ENCODE measurements around the gene DIPK1B. TPM values are rescaled to one million over a fixed set of nuclear protein-coding genes. Genes with fewer than 3 reads are reported as not detected.

The DIPK1B gene
- total and polyA plus RNA-seq, 10 of the 15 experiments (the other 5 are each of a cell fraction or from before 2014, with no cell fraction given): 0.08 to 0.28 (median 0.13) TPM; not detected in 3

GRCh38 chr9:136668983-136669790 lies 43.2 kb upstream of the DIPK1B start:
- in situ Hi-C loops (cut with MboI): no loop called here
- DNase-seq (ENCODE audit: low read depth, low spot score) (no peak), ATAC-seq (peak; percentile 9; the same call in 1 of the 3 replicates), FAIRE-seq (no peak)
- ChIA-PET POLR2A (no interaction called here), CTCF (interaction anchor here (0.6 kb wide), 1 partner anchor 34 kb away, joined by 3 read pairs; no protein-coding TSS in a partner anchor), RAD21 (ENCODE audit: unreplicated experiment) (no interaction called here), SMC1A (ENCODE audit: uncharacterized antibody, unreplicated experiment) (no interaction called here)
- no peak overlapping the region for H3K9ac ChIP-seq (ENCODE audit: control insufficient read depth, insufficient read depth, low read length)
- H3K27ac ChIP-seq (ENCODE audit: control insufficient read depth, insufficient read depth): no peak overlapping the region
- no peak overlapping the region for H2AFZ ChIP-seq (ENCODE audit: control insufficient read depth, low read depth, low read length)
- H4K20me1 ChIP-seq (ENCODE audit: control insufficient read depth, insufficient read depth): no peaks in the 10 kb centered on the region
- H3K79me2 ChIP-seq (ENCODE audit: control insufficient read depth, insufficient read depth, low read length): no peaks in the 10 kb centered on the region
- WGBS (ENCODE audit: insufficient coverage, insufficient replicate concordance, low lambda C conversion rate, missing lambda C conversion rate): 45% methylated on average over 23 of the region's 23 CpGs
- intact Hi-C loops (cut with micrococcal nuclease; ENCODE audit: unreplicated experiment): no loop called here
- H3K36me3 ChIP-seq (ENCODE audit: control insufficient read depth in 2 of 2, insufficient read depth in 2 of 2, low read length in 1 of 2): no peaks in the 10 kb centered on the region; a peak in 1 of 4 replicates
- BruUV-seq (replicated peaks): no TSS peak
- H3K9me3 ChIP-seq (replicated peaks; ENCODE audit: control insufficient read depth, insufficient read depth, low read length): no peaks in the 10 kb centered on the region
- peaks cover 2 to 4% of the 10 kb centered on the region in 2 experiments; a peak in 3 of 4 replicates for H3K27me3 ChIP-seq (replicated peaks in 1 of 2; ENCODE audit: control insufficient read depth in 2 of 2, insufficient read depth in 2 of 2, low read length in 1 of 2)
- no peak overlapping the region for H3K4me3 ChIP-seq
- H3K4me1 ChIP-seq (ENCODE audit: control insufficient read depth, insufficient read depth, low read length): no peaks in the 10 kb centered on the region
- H3K4me2 ChIP-seq (ENCODE audit: control insufficient read depth, insufficient read depth): no peak overlapping the region
- TF ChIP-seq, protein P1, sequence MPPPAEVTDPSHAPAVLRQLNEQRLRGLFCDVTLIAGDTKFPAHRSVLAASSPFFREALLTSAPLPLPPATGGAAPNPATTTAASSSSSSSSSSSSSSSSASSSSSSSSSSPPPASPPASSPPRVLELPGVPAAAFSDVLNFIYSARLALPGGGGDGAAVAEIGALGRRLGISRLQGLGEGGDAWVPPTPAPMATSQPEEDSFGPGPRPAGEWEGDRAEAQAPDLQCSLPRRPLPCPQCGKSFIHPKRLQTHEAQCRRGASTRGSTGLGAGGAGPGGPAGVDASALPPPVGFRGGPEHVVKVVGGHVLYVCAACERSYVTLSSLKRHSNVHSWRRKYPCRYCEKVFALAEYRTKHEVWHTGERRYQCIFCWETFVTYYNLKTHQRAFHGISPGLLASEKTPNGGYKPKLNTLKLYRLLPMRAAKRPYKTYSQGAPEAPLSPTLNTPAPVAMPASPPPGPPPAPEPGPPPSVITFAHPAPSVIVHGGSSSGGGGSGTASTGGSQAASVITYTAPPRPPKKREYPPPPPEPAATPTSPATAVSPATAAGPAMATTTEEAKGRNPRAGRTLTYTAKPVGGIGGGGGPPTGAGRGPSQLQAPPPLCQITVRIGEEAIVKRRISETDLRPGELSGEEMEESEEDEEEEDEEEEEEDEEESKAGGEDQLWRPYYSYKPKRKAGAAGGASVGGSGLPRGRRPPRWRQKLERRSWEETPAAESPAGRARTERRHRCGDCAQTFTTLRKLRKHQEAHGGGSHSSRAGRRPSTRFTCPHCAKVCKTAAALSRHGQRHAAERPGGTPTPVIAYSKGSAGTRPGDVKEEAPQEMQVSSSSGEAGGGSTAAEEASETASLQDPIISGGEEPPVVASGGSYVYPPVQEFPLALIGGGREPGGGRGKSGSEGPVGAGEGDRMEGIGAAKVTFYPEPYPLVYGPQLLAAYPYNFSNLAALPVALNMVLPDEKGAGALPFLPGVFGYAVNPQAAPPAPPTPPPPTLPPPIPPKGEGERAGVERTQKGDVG (CRISPR knock-in tag; IDR thresholded peaks at IDR 0.05): no peak
- TF ChIP-seq LARP7 (IDR thresholded peaks at IDR 0.05): no peak
- TF ChIP-seq NBN (IDR thresholded peaks at IDR 0.05): no peak
- no peak for TF ChIP-seq JUND (IDR thresholded peaks at IDR 0.05; ENCODE audit: low read depth, low read length)
- no peak for TF ChIP-seq BACH1 (IDR thresholded peaks at IDR 0.05; ENCODE audit: borderline replicate concordance)
- no peak for TF ChIP-seq HDAC6 (IDR thresholded peaks at IDR 0.05; ENCODE audit: unreplicated experiment)
- no peak for TF ChIP-seq ZNF217 (IDR thresholded peaks at IDR 0.05)
- no peak for TF ChIP-seq GABPA (IDR thresholded peaks at IDR 0.05; ENCODE audit: low read depth)
- no peak for TF ChIP-seq PAX8 (IDR thresholded peaks at IDR 0.05)
- TF ChIP-seq IRF4 (IDR thresholded peaks at IDR 0.05; ENCODE audit: low read depth, low read length): no peak
- TF ChIP-seq, protein P2, sequence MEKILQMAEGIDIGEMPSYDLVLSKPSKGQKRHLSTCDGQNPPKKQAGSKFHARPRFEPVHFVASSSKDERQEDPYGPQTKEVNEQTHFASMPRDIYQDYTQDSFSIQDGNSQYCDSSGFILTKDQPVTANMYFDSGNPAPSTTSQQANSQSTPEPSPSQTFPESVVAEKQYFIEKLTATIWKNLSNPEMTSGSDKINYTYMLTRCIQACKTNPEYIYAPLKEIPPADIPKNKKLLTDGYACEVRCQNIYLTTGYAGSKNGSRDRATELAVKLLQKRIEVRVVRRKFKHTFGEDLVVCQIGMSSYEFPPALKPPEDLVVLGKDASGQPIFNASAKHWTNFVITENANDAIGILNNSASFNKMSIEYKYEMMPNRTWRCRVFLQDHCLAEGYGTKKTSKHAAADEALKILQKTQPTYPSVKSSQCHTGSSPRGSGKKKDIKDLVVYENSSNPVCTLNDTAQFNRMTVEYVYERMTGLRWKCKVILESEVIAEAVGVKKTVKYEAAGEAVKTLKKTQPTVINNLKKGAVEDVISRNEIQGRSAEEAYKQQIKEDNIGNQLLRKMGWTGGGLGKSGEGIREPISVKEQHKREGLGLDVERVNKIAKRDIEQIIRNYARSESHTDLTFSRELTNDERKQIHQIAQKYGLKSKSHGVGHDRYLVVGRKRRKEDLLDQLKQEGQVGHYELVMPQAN (conservative IDR thresholded peaks at IDR 0.05): no peak
- TF ChIP-seq SIN3A (IDR thresholded peaks at IDR 0.05; ENCODE audit: low read depth, low read length): no peak
- TF ChIP-seq, protein P3, sequence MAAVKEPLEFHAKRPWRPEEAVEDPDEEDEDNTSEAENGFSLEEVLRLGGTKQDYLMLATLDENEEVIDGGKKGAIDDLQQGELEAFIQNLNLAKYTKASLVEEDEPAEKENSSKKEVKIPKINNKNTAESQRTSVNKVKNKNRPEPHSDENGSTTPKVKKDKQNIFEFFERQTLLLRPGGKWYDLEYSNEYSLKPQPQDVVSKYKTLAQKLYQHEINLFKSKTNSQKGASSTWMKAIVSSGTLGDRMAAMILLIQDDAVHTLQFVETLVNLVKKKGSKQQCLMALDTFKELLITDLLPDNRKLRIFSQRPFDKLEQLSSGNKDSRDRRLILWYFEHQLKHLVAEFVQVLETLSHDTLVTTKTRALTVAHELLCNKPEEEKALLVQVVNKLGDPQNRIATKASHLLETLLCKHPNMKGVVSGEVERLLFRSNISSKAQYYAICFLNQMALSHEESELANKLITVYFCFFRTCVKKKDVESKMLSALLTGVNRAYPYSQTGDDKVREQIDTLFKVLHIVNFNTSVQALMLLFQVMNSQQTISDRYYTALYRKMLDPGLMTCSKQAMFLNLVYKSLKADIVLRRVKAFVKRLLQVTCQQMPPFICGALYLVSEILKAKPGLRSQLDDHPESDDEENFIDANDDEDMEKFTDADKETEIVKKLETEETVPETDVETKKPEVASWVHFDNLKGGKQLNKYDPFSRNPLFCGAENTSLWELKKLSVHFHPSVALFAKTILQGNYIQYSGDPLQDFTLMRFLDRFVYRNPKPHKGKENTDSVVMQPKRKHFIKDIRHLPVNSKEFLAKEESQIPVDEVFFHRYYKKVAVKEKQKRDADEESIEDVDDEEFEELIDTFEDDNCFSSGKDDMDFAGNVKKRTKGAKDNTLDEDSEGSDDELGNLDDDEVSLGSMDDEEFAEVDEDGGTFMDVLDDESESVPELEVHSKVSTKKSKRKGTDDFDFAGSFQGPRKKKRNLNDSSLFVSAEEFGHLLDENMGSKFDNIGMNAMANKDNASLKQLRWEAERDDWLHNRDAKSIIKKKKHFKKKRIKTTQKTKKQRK (IDR thresholded peaks at IDR 0.05; ENCODE audit: low read depth, low read length): no peak

All from GM12878 (cell line).